ENCODE data around the gene ZRANB3.

- TF ChIP-seq CTCF (IDR thresholded peaks at IDR 0.05), result no peak
- TF ChIP-seq POLR2A (IDR thresholded peaks at IDR 0.05), result no peak
These were observed 119.4 kb downstream of the ZRANB3 start for GRCh38 chr2:135411646-135412045.

All from heart left ventricle (tissue), 13 donors.